ENCODE results near the gene PDE7B. TPM values are rescaled to one million over a fixed set of nuclear protein-coding genes. Genes with fewer than 3 reads are reported as not detected.
"Not testable (repeated sequence)": the region's sequence is repeated elsewhere in the genome, so short reads cannot be mapped to it uniquely, and the experiment has no call there.

PDE7B gene
- total and polyA plus RNA-seq, 10 donors: 0.54 to 4.6 (median 1.5) TPM

- Histone ChIP-seq H3K4me1 (no peaks in the 10 kb centered on the region), H3K27me3 (replicated peaks in 1 of 7) (no peaks in the 10 kb centered on the region), H3K4me3 (no peak overlapping the region), H3K9me3 (no peaks in the 10 kb centered on the region), H3K27ac (no peak overlapping the region), H3K36me3 (no peaks in the 10 kb centered on the region)
- TF ChIP-seq CTCF (IDR thresholded peaks at IDR 0.05 in 8 of 11, conservative IDR thresholded peaks at IDR 0.05 in 3 of 11) (no peak), POLR2A (IDR thresholded peaks at IDR 0.05) (no peak), POLR2AphosphoS5 (IDR thresholded peaks at IDR 0.05) (no peak)
- DNase-seq: no peak
- intact Hi-C loops (cut with DNase I; ENCODE audit: low total_unique reads): no loop called here
- WGBS, 5 donors: 78 to 94% (median 88%) methylated on average over 5 of the region's 5 CpGs
These were observed 361.6 kb downstream of the PDE7B start for GRCh38 chr6:136213012-136213539.

GRCh38 chr6:136213853-136214252, 362.4 kb downstream of the PDE7B start:
- H3K4me3 ChIP-seq: no peak overlapping the region
- no peaks in the 10 kb centered on the region for H3K27me3 ChIP-seq (replicated peaks in 1 of 7)
- no peak overlapping the region for H3K27ac ChIP-seq
- TF ChIP-seq POLR2A (IDR thresholded peaks at IDR 0.05) (no peak), POLR2AphosphoS5 (IDR thresholded peaks at IDR 0.05) (no peak), CTCF (IDR thresholded peaks at IDR 0.05 in 8 of 11, conservative IDR thresholded peaks at IDR 0.05 in 3 of 11) (no peak)
- DNase-seq: no peak
- H3K36me3 ChIP-seq: no peaks in the 10 kb centered on the region
- intact Hi-C loops (cut with DNase I; ENCODE audit: low total_unique reads): no loop called here
- peaks cover 0 to under 1% (median 0%) of the 10 kb centered on the region in 8 donors for H3K9me3 ChIP-seq
- no peaks in the 10 kb centered on the region for H3K4me1 ChIP-seq

GRCh38 chr6:136216503-136217401, 365.3 kb downstream of the PDE7B start:
- intact Hi-C loops (cut with DNase I; ENCODE audit: low total_unique reads): no loop called here
- 83 to 86% (median 85%) methylated on average over 10 of the region's 10 CpGs for WGBS, 5 donors
- Histone ChIP-seq H3K36me3 (no peaks in the 10 kb centered on the region), H3K4me1 (no peaks in the 10 kb centered on the region), H3K27ac (no peak overlapping the region), H3K4me3 (no peak overlapping the region), H3K9me3 (peaks cover 0 to 17% (median 6%) of the 10 kb centered on the region in 8 donors), H3K27me3 (replicated peaks in 1 of 7) (no peaks in the 10 kb centered on the region)
- TF ChIP-seq CTCF (IDR thresholded peaks at IDR 0.05 in 8 of 11, conservative IDR thresholded peaks at IDR 0.05 in 3 of 11) (no peak), POLR2AphosphoS5 (IDR thresholded peaks at IDR 0.05) (no peak), POLR2A (IDR thresholded peaks at IDR 0.05) (no peak)
- no peak for DNase-seq

DNA sequence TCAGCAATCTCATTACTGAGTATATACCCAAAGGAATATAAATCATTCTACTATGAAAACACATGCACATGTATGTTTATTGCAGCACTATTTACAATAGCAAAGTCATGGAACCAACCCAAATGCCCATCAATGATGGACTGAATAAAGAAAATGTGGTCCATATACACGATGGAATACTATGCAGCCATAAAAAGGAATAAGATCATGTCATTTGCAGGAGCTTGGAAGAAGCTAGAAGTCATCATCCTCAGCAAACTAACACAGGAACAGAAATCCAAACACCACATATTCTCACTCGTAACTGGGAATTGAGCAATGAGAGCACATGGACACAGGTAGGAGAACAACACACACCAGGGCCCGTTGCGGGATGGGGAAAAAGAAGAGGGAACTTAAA, 373.5 kb downstream of the PDE7B start:
- H3K27me3 ChIP-seq (replicated peaks in 1 of 7); H3K9me3 ChIP-seq; H3K4me3 ChIP-seq; H3K27ac ChIP-seq; H3K36me3 ChIP-seq; DNase-seq: not testable (repeated sequence)
- intact Hi-C loops (cut with DNase I; ENCODE audit: low total_unique reads): loop anchor here (10.0 kb wide), 1 partner anchor 550 kb away; no protein-coding TSS in a partner anchor
- WGBS, 5 donors: 87 to 96% (median 91%) methylated on average over 4 of the region's 4 CpGs
- peaks cover 0 to 37% (median 17%) of the 10 kb centered on the region in 6 donors for H3K4me1 ChIP-seq
